ENCODE measurements around the gene EFNB2. TPM values are rescaled to one million over a fixed set of nuclear protein-coding genes. Genes with fewer than 3 reads are reported as not detected.

EFNB2 gene
- total and polyA plus RNA-seq, 2 of the 13 experiments (the other 11 are each of a cell fraction or from before 2014, with no cell fraction given): 0.11 to 0.20 TPM

GRCh38 chr13:106445996-106446395 lies 89.5 kb downstream of the EFNB2 start:
- in situ Hi-C loops (cut with HindIII; ENCODE audit: extremely low pct_ligation_motif_present, low pct_unique_long_range_greater_than_20kb) (no loop called here), intact Hi-C loops (cut with micrococcal nuclease; ENCODE audit: unreplicated experiment) (no loop called here)
- H3K4me3 ChIP-seq (replicated peaks in 1 of 3; ENCODE audit: insufficient read depth in 1 of 3, low read depth in 2 of 3, low read length in 3 of 3): no peak overlapping the region
- no peak for DNase-seq (ENCODE audit: low spot score)
- H4K20me1 ChIP-seq (ENCODE audit: insufficient read depth, low read length): no peaks in the 10 kb centered on the region
- no peak overlapping the region for H3K9ac ChIP-seq (ENCODE audit: insufficient read depth, low read depth, low read length)
- no peak for FAIRE-seq
- CTCF ChIA-PET (ENCODE audit: low intra/inter-chr PET ratio, low total read pairs): no interaction called here
- H3K36me3 ChIP-seq (replicated peaks in 1 of 2; ENCODE audit: control insufficient read depth in 1 of 2, insufficient read depth in 2 of 2, low read length in 2 of 2): no peaks in the 10 kb centered on the region
- H3K4me1 ChIP-seq (ENCODE audit: insufficient read depth, low read length): no peaks in the 10 kb centered on the region
- H3K4me2 ChIP-seq (ENCODE audit: low read depth, low read length): no peak overlapping the region
- no peak overlapping the region for H3K27ac ChIP-seq (ENCODE audit: extremely low read length, insufficient read depth, low read length)
- BruUV-seq (replicated peaks): no TSS peak
- H3K79me2 ChIP-seq (ENCODE audit: insufficient read depth, low read length): no peaks in the 10 kb centered on the region
- ATAC-seq: no peak
- 0% methylated on average over 4 of the region's 4 CpGs for WGBS (ENCODE audit: low lambda C conversion rate)
- peaks cover 0 to 2% of the 10 kb centered on the region in 2 experiments; a peak in 1 of 5 replicates for H3K27me3 ChIP-seq (ENCODE audit: control insufficient read depth in 1 of 2, insufficient read depth in 2 of 2, low read length in 2 of 2)
- POLR2A ChIA-PET: no interaction called here
- H3K9me3 ChIP-seq (ENCODE audit: low read length): no peaks in the 10 kb centered on the region
- no peak overlapping the region for H2AFZ ChIP-seq (ENCODE audit: low read length)
- no peak for TF ChIP-seq ZNF746 (CRISPR knock-in tag; IDR thresholded peaks at IDR 0.05)
- TF ChIP-seq PRDM4 (CRISPR knock-in tag; IDR thresholded peaks at IDR 0.05; ENCODE audit: borderline replicate concordance): no peak
- no peak for TF ChIP-seq ZNF318 (CRISPR knock-in tag; IDR thresholded peaks at IDR 0.05)
- no peak for TF ChIP-seq PBX2 (CRISPR knock-in tag; IDR thresholded peaks at IDR 0.05)
- no peak for TF ChIP-seq ZBTB4 (CRISPR knock-in tag; IDR thresholded peaks at IDR 0.05; ENCODE audit: borderline replicate concordance)
- no peak for TF ChIP-seq SP5 (CRISPR knock-in tag; IDR thresholded peaks at IDR 0.05; ENCODE audit: borderline replicate concordance, low read depth)
- TF ChIP-seq SP1 (IDR thresholded peaks at IDR 0.05): no peak
- no peak for TF ChIP-seq SP1 (CRISPR knock-in tag; IDR thresholded peaks at IDR 0.05)
- no peak for TF ChIP-seq ZNF431 (CRISPR knock-in tag; IDR thresholded peaks at IDR 0.05; ENCODE audit: borderline replicate concordance, low read depth)
